Measurements from ENCODE around the gene PIK3R2. TPM values are rescaled to one million over a fixed set of nuclear protein-coding genes. Genes with fewer than 3 reads are reported as not detected.

The PIK3R2 gene
- total RNA-seq, 1 experiment from 2014 or later = 37.6 TPM

- H3K9me3 ChIP-seq (ENCODE audit: control insufficient read depth, insufficient read depth, low read depth, low read length) = no peaks in the 10 kb centered on the region
- no peaks in the 10 kb centered on the region; the same call in 1 of the 2 replicates for H3K36me3 ChIP-seq (ENCODE audit: control insufficient read depth, insufficient read depth, low read length)
- TF ChIP-seq TCF7L2 (IDR thresholded peaks at IDR 0.05; ENCODE audit: low read depth, low read length) (no peak), REST (IDR thresholded peaks at IDR 0.05; ENCODE audit: insufficient read depth in 1 of 2, low read depth in 2 of 2, low read length in 1 of 2) (no peak), POLR2AphosphoS5 (IDR thresholded peaks at IDR 0.05; ENCODE audit: low read depth, low read length) (no peak), SIN3A (IDR thresholded peaks at IDR 0.05; ENCODE audit: borderline replicate concordance, insufficient read depth, low read depth, low read length) (no peak)
- TF ChIP-seq, protein P1, sequence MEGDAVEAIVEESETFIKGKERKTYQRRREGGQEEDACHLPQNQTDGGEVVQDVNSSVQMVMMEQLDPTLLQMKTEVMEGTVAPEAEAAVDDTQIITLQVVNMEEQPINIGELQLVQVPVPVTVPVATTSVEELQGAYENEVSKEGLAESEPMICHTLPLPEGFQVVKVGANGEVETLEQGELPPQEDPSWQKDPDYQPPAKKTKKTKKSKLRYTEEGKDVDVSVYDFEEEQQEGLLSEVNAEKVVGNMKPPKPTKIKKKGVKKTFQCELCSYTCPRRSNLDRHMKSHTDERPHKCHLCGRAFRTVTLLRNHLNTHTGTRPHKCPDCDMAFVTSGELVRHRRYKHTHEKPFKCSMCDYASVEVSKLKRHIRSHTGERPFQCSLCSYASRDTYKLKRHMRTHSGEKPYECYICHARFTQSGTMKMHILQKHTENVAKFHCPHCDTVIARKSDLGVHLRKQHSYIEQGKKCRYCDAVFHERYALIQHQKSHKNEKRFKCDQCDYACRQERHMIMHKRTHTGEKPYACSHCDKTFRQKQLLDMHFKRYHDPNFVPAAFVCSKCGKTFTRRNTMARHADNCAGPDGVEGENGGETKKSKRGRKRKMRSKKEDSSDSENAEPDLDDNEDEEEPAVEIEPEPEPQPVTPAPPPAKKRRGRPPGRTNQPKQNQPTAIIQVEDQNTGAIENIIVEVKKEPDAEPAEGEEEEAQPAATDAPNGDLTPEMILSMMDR (IDR thresholded peaks at IDR 0.05) = no peak
- ChIA-PET CTCF (no interaction called here), POLR2A (no interaction called here)
- H3K27me3 ChIP-seq (ENCODE audit: control insufficient read depth, insufficient read depth, low read length) = no peaks in the 10 kb centered on the region
- BruUV-seq (replicated peaks) = TSS peak; percentile 83
- intact Hi-C loops (cut with micrococcal nuclease; ENCODE audit: unreplicated experiment) (no loop called here), in situ Hi-C loops (cut with HindIII; ENCODE audit: low pct_unique_long_range_greater_than_20kb, low sequenced_read_pairs) (no loop called here)
- peak overlapping the region; percentile 66 to 73 for H3K4me3 ChIP-seq (ENCODE audit: low read depth in 2 of 2, low read length in 2 of 2)
- H3K27ac ChIP-seq (ENCODE audit: low read length) = no peak overlapping the region
- DNase-seq (ENCODE audit: low read depth, low spot score) (no peak), ATAC-seq (no peak)
- peaks cover 7% of the 10 kb centered on the region for H3K4me1 ChIP-seq (ENCODE audit: control insufficient read depth, insufficient read depth, low read length)
Measured at GRCh38 chr19:18194181-18194530, 41.2 kb downstream of the PIK3R2 start.

DNA sequence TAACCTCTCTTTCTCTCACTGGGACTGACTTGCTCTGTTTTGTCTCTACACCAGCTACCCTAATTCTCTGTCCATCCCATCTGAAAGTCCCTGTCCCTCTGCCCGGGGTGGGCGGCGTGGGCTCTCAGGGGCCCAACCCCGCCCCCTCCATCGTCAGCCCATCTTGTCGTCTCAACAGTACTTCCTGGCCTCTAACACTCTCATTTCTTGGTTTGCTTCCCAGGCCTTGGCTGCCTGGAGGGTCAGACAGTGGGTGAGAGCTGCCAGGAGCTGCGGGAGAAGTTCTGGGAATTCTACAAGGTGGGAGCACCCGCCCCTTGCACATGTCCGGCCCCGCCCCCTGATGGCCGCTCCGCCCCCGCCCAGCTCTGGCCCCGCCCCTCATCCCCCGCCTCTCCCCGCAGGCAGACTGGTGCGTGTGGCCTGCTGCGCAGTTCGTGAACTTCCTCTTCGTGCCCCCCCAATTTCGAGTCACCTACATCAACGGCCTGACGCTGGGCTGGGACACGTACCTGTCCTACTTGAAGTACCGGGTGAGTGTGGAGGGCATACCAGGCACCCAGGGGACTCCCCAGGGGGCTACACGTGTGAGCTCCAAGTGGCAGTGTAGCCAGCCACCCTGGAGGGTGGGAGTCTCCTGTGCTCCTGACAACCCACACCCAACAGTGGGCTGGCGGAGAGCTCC is 41.7 kb downstream of the PIK3R2 start:
- TF ChIP-seq TCF7L2 (IDR thresholded peaks at IDR 0.05; ENCODE audit: low read depth, low read length) = no peak
- TF ChIP-seq POLR2AphosphoS5 (IDR thresholded peaks at IDR 0.05; ENCODE audit: low read depth, low read length) = no peak
- TF ChIP-seq, protein P1 (IDR thresholded peaks at IDR 0.05) = no peak
- no peak for TF ChIP-seq SIN3A (IDR thresholded peaks at IDR 0.05; ENCODE audit: borderline replicate concordance, insufficient read depth, low read depth, low read length)
- TF ChIP-seq REST (IDR thresholded peaks at IDR 0.05; ENCODE audit: insufficient read depth in 1 of 2, low read depth in 2 of 2, low read length in 1 of 2) = no peak
- CTCF ChIA-PET = no interaction called here
- POLR2A ChIA-PET = no interaction called here
- DNase-seq (ENCODE audit: low read depth, low spot score) (no peak), ATAC-seq (no peak)
- H3K36me3 ChIP-seq (ENCODE audit: control insufficient read depth, insufficient read depth, low read length) = no peaks in the 10 kb centered on the region; the same call in 1 of the 2 replicates
- H3K9me3 ChIP-seq (ENCODE audit: control insufficient read depth, insufficient read depth, low read depth, low read length) = no peaks in the 10 kb centered on the region
- intact Hi-C loops (cut with micrococcal nuclease; ENCODE audit: unreplicated experiment) = no loop called here
- no peaks in the 10 kb centered on the region for H3K27me3 ChIP-seq (ENCODE audit: control insufficient read depth, insufficient read depth, low read length)
- no TSS peak for BruUV-seq (replicated peaks)
- in situ Hi-C loops (cut with HindIII; ENCODE audit: low pct_unique_long_range_greater_than_20kb, low sequenced_read_pairs) = no loop called here
- peak overlapping the region; percentile 66 to 73 for H3K4me3 ChIP-seq (ENCODE audit: low read depth in 2 of 2, low read length in 2 of 2)
- H3K4me1 ChIP-seq (ENCODE audit: control insufficient read depth, insufficient read depth, low read length) = peaks cover 7% of the 10 kb centered on the region
- H3K27ac ChIP-seq (ENCODE audit: low read length) = no peak overlapping the region

All from Panc1 (cell line).